PC-9 (cell line): ENCODE measurements around the gene FKTN. TPM values are rescaled to one million over a fixed set of nuclear protein-coding genes. Genes with fewer than 3 reads are reported as not detected.
"Not testable (repeated sequence)": the region's sequence is repeated elsewhere in the genome, so short reads cannot be mapped to it uniquely, and the experiment has no call there.

ENCODE experiments used
- BruUV-seq: library from RNA; stranded (reverse); fragments of 400-500 nt; replicated peaks from 2 replicates; lab custom pipeline; 2021; lab: Mats Ljungman, UMichigan
- CTCF ChIA-PET: fragments of 300-600 bp; sonication (Branson Sonifier 250); formaldehyde crosslinking; loops from one replicate; lab custom pipeline; 2022; ENCODE audit warnings: antibody characterized with exemption; lab: Charles Lee
- POLR2A ChIA-PET: fragments of 300-600 bp; sonication (Branson Sonifier 250); formaldehyde crosslinking; loops from one replicate; lab custom pipeline; 2022; ENCODE audit warnings: antibody characterized with exemption; ENCODE audit not compliant: unreplicated experiment; lab: Charles Lee
- DNase-seq, 2 experiments: peaks; one replicate each; pipeline versions ENCODE4 v3.0.0 to v3.0.0-alpha.2; 2015 to 2022; ENCODE audit warnings: mixed read lengths in 1 of 2
- H2AFZ ChIP-seq: fragments of 200-600 bp; sonication (generic); 2 replicates; pipeline ENCODE4 v1.8.1; 2017; ENCODE audit warnings: antibody characterized with exemption
- H3F3A ChIP-seq: fragments of 200-600 bp; sonication (generic); 2 replicates; pipeline ENCODE4 v1.8.1; 2017; ENCODE audit warnings: antibody characterized with exemption, mild to moderate bottlenecking, low read depth; ENCODE audit not compliant: insufficient read depth
- H3K27ac ChIP-seq: fragments of 200-600 bp; sonication (generic); 2 replicates; pipeline ENCODE4 v1.6.1; 2016; ENCODE audit warnings: mixed run types
- H3K27me3 ChIP-seq: fragments of 200-600 bp; sonication (generic); 2 replicates; pipeline ENCODE4 v1.6.1; 2016; ENCODE audit warnings: low read depth, mixed run types; ENCODE audit not compliant: insufficient read depth
- H3K36me3 ChIP-seq: fragments of 200-600 bp; sonication (generic); 2 replicates; pipeline ENCODE4 v1.6.1; 2016; ENCODE audit warnings: low read depth, mixed run types
- H3K4me1 ChIP-seq: fragments of 200-600 bp; sonication (generic); replicated peaks from 2 replicates; pipeline ENCODE4 v1.6.1; 2016; ENCODE audit warnings: mixed run types; ENCODE audit not compliant: insufficient read depth
- H3K4me2 ChIP-seq: fragments of 200-600 bp; sonication (generic); 2 replicates; pipeline ENCODE4 v1.6.1; 2017; ENCODE audit warnings: mixed run types
- H3K4me3 ChIP-seq: fragments of 200-600 bp; sonication (generic); 2 replicates; pipeline ENCODE4 v1.6.1; 2016; ENCODE audit warnings: mixed run types
- H3K79me2 ChIP-seq: fragments of 200-600 bp; sonication (generic); 2 replicates; pipeline ENCODE4 v1.6.1; 2017; ENCODE audit warnings: low read depth, mixed run types
- H3K9me2 ChIP-seq: fragments of 200-600 bp; sonication (generic); 2 replicates; pipeline ENCODE4 v1.8.1; 2017; ENCODE audit warnings: mild to moderate bottlenecking; ENCODE audit not compliant: insufficient read depth
- H3K9me3 ChIP-seq: fragments of 200-600 bp; sonication (generic); 2 replicates; pipeline ENCODE4 v1.8.1; 2016; ENCODE audit warnings: low read depth; ENCODE audit not compliant: insufficient read depth
- H4K20me1 ChIP-seq: fragments of 200-600 bp; sonication (generic); 2 replicates; pipeline ENCODE4 v1.8.1; 2017; ENCODE audit not compliant: insufficient read depth
- EZH2 ChIP-seq: fragments of 200-600 bp; sonication (generic); IDR thresholded peaks from 2 replicates; pipeline ENCODE4 v1.8.0; 2017; ENCODE audit warnings: antibody characterized with exemption, low read depth
- intact Hi-C: fragments of 100-400 bp; cut with micrococcal nuclease; formaldehyde crosslinking; loops from one replicate; pipeline ENCODE4 v1.10.0; 2022; ENCODE audit not compliant: unreplicated experiment
- total RNA-seq: library from RNA; stranded (reverse); gene quantifications from 2 replicates; pipeline ENCODE4 v1.2.3, GENCODE V29; 2021
- TF ChIP-seq, protein P1 (sequence below): fragments of 200-600 bp; sonication (generic); conservative IDR thresholded peaks from 2 replicates; pipeline ENCODE4 v1.6.1; 2017; ENCODE audit warnings: mixed run types, antibody characterized with exemption, mild to moderate bottlenecking, moderate library complexity

The FKTN gene
- total RNA-seq, 1 experiment from 2014 or later: 32.3 TPM

DNA sequence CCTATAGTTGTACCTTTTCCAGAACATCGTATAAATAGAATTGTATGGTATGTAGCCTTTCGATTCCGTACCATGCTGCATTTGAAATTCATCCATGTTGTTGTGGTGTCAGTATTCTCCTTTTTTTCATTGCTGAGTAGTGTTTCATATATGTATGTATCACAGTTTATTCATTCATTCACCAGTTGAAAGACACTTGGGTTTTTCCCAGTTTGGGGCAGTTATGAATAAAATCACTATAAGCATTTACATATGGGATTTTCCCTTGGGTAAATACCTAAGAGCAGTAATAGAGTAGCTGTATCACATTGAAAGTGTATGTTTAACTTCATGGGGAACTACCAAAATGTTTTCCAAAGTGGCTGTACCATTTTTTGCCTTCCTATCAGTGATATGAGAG lies 16.1 kb upstream of the FKTN start:
- H3K27me3 ChIP-seq: no peaks in the 10 kb centered on the region
- H3K79me2 ChIP-seq: no peaks in the 10 kb centered on the region
- intact Hi-C loops: no loop called here
- no peaks in the 10 kb centered on the region for H3K9me3 ChIP-seq
- BruUV-seq: no TSS peak
- ChIA-PET CTCF (no interaction called here), POLR2A (no interaction called here)
- no peak overlapping the region for H3K4me2 ChIP-seq
- no peak for DNase-seq
- H3K4me1 ChIP-seq: no peaks in the 10 kb centered on the region
- H3K27ac ChIP-seq: no peak overlapping the region
- no peak overlapping the region for H3K4me3 ChIP-seq
- TF ChIP-seq, protein P1, sequence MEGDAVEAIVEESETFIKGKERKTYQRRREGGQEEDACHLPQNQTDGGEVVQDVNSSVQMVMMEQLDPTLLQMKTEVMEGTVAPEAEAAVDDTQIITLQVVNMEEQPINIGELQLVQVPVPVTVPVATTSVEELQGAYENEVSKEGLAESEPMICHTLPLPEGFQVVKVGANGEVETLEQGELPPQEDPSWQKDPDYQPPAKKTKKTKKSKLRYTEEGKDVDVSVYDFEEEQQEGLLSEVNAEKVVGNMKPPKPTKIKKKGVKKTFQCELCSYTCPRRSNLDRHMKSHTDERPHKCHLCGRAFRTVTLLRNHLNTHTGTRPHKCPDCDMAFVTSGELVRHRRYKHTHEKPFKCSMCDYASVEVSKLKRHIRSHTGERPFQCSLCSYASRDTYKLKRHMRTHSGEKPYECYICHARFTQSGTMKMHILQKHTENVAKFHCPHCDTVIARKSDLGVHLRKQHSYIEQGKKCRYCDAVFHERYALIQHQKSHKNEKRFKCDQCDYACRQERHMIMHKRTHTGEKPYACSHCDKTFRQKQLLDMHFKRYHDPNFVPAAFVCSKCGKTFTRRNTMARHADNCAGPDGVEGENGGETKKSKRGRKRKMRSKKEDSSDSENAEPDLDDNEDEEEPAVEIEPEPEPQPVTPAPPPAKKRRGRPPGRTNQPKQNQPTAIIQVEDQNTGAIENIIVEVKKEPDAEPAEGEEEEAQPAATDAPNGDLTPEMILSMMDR: no peak
- no peak for TF ChIP-seq EZH2
- H3K9me2 ChIP-seq: no peaks in the 10 kb centered on the region
- no peaks in the 10 kb centered on the region for H3F3A ChIP-seq
- no peaks in the 10 kb centered on the region for H3K36me3 ChIP-seq
- H4K20me1 ChIP-seq: no peaks in the 10 kb centered on the region
- H2AFZ ChIP-seq: no peak overlapping the region

GRCh38 chr9:105554042-105554441 lies 3.9 kb upstream of the FKTN start:
- Histone ChIP-seq H3K4me3 (no peak overlapping the region), H3F3A (no peaks in the 10 kb centered on the region), H3K4me1 (peaks cover 7% of the 10 kb centered on the region; the same call in 1 of the 2 replicates), H3K9me3 (peaks cover under 1% of the 10 kb centered on the region; the same call in 1 of the 2 replicates), H3K27ac (no peak overlapping the region), H3K9me2 (no peaks in the 10 kb centered on the region), H3K36me3 (no peaks in the 10 kb centered on the region), H4K20me1 (no peaks in the 10 kb centered on the region), H3K79me2 (0 out of 2 replicates have a peak, but pooled peaks cover 9% of the 10 kb centered on the region), H3K27me3 (no peaks in the 10 kb centered on the region), H2AFZ (no peak overlapping the region), H3K4me2 (no peak overlapping the region)
- intact Hi-C loops: no loop called here
- BruUV-seq: no TSS peak
- TF ChIP-seq, protein P1: no peak
- no peak for TF ChIP-seq EZH2
- no peak for DNase-seq
- ChIA-PET CTCF (no interaction called here), POLR2A (no interaction called here)

GRCh38 chr9:105572455-105572854 lies 14.5 kb downstream of the FKTN start:
- Histone ChIP-seq H3K36me3 (peaks cover 4% of the 10 kb centered on the region; the same call in 1 of the 2 replicates), H3F3A (no peaks in the 10 kb centered on the region), H3K4me3 (no peak overlapping the region), H3K4me2 (no peak overlapping the region), H4K20me1 (no peaks in the 10 kb centered on the region), H3K9me2 (no peaks in the 10 kb centered on the region), H3K27me3 (no peaks in the 10 kb centered on the region), H3K4me1 (no peaks in the 10 kb centered on the region), H3K9me3 (peaks cover 5% of the 10 kb centered on the region; the same call in 1 of the 2 replicates), H3K27ac (no peak overlapping the region), H2AFZ (no peak overlapping the region), H3K79me2 (no peaks in the 10 kb centered on the region)
- CTCF ChIA-PET: no interaction called here
- intact Hi-C loops: no loop called here
- no TSS peak for BruUV-seq
- TF ChIP-seq EZH2: no peak
- TF ChIP-seq, protein P1: no peak
- POLR2A ChIA-PET: no interaction called here
- DNase-seq: no peak

DNA sequence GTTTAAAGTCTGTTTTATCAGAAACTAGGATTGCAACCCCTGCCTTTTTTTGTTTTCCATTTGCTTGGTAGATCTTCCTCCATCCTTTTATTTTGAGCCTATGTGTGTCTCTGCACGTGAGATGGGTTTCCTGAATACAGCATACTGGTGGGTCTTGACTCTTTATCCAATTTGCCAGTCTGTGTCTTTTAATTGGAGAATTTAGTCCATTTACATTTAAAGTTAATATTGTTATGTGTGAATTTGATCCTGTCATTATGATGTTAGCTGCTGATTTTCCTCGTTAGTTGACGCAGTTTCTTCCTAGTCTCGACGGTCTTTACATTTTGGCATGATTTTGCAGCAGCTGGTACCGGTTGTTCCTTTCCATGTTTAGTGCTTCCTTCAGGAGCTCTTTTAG lies 22.0 kb downstream of the FKTN start:
- H3K79me2 ChIP-seq, H3K4me1 ChIP-seq, H2AFZ ChIP-seq, POLR2A ChIA-PET, H3K9me3 ChIP-seq, H3K9me2 ChIP-seq, H3K36me3 ChIP-seq, H3K4me2 ChIP-seq, H4K20me1 ChIP-seq, H3K4me3 ChIP-seq, intact Hi-C loops, CTCF ChIA-PET, BruUV-seq, H3K27me3 ChIP-seq, H3F3A ChIP-seq, H3K27ac ChIP-seq, DNase-seq: not testable (repeated sequence)

DNA sequence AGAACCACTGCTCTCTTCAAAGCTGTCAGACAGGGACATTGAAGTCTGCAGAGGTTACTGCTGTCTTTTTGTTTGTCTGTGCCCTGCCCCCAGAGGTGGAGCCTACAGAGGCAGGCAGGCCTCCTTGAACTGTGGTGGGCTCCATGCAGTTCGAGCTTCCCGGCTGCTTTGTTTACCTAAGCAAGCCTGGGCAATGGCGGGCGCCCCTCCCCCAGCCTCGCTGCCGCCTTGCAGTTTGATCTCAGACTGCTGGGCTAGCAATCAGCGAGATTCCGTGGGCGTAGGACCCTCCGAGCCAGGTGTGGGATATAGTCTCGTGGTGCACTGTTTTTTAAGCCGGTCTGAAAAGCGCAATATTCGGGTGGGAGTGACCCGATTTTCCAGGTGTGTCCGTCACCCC lies 23.6 kb downstream of the FKTN start:
- H3K9me2 ChIP-seq, H3F3A ChIP-seq, H4K20me1 ChIP-seq, intact Hi-C loops, H3K27ac ChIP-seq, CTCF ChIA-PET, H2AFZ ChIP-seq, H3K9me3 ChIP-seq, BruUV-seq, POLR2A ChIA-PET, H3K4me1 ChIP-seq, H3K36me3 ChIP-seq, DNase-seq, H3K4me3 ChIP-seq, H3K79me2 ChIP-seq, H3K27me3 ChIP-seq, H3K4me2 ChIP-seq: not testable (repeated sequence)
